ENCODE results near the gene SORCS3.

Gene SORCS3

GRCh38 chr10:105189463-105189800 lies 548.3 kb downstream of the SORCS3 start:
- no peak for DNase-seq

- DNase-seq: no peak
These were observed 551.1 kb downstream of the SORCS3 start for GRCh38 chr10:105192146-105192545.

DNA sequence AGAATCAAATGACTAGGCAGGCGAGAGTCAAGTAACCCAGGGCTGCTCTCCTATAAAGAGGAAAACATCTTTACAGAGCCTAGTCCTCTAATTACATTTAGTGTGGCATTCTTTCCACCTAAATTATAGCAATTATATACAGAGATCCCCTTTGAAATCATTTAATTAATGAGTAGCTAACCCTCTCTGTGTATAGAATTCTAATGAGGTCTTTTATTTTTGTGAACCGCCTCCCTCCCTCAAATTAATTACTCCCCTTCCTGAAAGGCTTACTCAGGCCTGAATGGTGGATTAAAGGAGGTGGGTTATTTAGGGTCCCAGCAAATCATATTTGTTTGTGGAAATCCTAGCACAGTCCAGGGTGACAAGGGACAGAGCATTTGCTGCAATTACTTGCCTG lies 551.8 kb downstream of the SORCS3 start:
- DNase-seq: no peak

DNA sequence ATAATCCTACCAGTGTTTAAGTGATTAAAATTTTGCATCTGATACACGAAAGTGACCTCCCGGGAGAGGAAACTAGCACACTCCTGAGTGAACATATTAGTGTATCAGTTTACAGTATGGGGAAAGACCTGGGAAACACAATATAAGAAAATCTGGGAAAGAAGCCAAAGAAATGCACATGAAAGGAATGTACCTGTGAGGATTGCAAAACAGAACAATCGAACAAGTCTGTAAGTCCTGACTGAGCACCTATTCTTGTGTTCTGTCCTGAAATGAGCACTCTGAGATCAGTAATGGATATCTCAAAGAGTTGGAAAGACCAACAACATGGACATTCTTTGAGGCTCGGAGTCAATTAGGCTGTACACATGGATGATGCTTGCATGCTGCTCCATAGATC lies 554.7 kb downstream of the SORCS3 start:
- no peak for DNase-seq

DNA sequence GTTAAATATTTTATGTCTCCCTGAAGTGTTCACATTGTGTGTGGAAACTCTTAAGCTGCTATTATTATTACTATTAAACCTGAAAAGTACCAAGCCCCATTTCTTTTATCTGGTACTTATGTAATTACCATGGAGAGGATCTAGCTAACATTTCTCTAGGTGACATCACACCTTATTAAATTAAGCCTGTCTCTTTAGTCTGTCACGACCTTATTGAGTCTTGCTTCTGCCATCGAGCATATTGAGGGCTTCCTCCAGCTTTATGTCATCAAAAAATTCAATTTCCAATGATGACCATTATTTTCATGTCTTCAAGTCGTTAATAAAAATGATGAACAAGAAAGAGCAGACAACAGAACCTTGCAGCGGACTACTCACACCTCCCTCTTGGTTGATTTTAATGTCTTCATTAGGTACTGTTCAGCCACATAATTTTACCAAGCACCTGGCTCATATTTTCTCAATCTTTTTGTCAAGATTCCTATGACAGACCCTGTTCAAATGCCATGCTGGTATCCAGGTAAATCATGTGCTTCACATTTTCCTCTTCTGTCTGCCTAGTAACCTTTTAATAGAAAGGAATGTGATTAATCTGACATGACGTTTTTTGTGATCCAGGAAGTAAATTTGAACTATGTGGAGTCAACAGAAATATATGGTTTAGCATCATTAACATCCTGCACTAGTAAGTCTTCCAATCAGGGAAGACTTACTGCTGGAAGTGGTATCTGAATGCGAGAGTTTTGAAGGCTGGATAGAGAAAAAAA lies 556.7 kb downstream of the SORCS3 start:
- no peak for DNase-seq

DNA sequence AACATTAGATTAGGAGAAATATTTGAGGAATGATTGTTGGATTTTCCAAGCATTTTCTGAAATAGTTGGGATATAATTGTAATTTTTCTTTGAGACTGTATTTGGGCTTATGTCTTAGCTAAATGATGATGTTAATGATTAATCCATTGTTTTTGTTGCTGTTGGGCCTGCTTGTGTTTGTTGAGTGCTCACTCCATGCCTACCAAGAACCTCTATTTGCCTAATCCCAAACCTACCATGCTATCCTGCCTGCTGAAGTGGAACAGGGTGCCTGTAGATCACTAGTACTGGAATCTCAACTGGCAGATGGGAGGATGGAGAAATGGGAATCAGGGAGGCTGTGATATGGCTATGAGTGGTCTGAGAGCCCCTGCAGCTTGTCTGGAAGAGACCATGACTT lies 565.5 kb downstream of the SORCS3 start:
- no peak for DNase-seq

DNA sequence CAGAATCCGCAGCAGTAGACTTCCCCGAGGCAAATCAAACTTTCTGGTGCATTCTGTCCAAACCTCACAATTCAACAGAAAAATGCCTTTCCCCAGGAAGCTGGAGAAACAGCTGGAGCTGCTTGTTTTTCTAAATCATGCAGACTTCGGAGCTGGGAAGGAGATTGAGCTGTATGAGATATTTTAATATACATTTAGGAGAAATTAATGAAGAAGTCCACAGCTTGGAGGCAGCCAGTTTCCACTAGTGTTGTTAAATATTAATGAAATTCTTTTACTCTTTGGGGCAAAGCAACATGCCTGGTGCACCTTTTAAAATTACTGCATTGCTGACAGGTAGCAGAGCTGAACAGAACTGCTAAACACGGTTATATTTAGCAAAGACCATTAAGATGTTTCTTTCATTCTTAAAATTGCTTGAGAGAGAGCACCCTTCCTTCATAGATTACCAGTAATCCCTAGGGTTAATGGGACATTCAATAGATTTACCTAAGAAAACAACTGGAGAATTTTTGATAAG lies 566.4 kb downstream of the SORCS3 start:
- no peak for DNase-seq

DNA sequence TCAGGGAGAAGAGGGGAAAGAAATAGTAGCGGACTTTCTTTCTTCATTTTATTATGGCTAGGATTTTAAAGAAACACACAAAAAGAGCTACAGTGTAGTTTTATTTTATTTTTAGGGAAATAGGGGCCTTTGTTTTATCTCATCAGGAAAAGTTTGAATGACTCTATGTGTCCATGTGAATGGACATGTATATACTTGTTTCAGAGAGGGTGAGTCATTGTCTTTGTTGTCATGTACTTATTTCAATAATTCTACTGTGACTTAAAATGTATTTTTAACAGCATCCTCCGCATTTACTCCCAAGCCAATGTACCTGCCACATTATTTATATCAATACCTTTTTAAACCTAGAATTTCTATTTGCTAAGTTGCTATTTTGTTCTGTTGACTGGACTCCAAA lies 569.5 kb downstream of the SORCS3 start:
- no peak for DNase-seq

GRCh38 chr10:105237685-105238084 lies 596.6 kb downstream of the SORCS3 start:
- DNase-seq: no peak

GRCh38 chr10:105239311-105240219 lies 598.5 kb downstream of the SORCS3 start:
- DNase-seq: no peak

- DNase-seq: no peak
These were observed 600.2 kb downstream of the SORCS3 start for GRCh38 chr10:105241254-105241653.

DNA sequence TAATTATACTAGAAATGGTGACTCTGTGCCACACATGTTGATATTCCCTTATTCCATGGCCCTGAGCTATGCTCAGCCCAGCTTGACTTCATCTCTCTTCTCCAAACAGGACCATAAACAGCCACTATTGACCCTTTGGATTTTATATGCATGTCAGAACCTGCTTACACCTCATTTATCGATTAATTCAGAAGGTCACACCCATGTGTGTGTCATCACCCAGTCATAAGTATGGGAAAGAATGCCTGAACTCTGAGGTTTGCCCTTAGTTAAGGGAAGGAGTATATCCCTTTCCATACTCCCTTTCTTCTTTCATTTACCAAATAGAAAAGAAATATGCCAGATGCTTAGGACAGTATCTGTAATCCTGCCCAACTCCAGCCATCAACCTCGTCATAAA lies 602.3 kb downstream of the SORCS3 start:
- no peak for DNase-seq

GRCh38 chr10:105243825-105244224 lies 602.7 kb downstream of the SORCS3 start:
- DNase-seq: no peak

DNA sequence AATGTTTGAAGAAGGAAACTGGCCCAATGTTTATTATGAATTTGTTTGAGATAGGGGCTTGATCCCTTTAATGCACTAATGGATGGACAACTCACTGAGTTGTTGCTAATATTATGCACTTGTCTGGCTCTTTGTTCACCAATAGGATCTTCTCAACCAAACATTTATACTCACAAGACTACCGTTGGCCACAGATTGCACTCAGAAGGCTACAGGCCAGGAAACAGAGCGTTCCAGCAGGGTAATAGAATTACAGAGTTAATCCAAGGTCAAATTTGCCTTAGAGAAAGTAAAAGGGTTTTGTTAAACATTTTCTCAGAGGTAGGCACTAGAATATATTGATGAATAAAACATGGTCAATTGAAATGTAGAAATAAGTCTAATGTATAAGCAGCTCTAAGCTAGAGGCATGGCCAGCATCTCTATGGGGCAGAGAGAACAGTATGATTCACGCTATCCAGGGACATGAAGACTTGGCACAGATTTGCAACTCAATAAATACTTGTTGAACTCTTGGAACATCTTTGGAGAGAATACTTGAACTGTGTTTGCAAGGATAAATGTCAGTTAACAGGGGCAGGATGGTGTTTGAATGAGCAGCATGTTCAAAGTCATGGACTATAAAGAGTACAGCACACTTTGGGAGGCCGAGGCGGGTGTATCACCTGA lies 606.9 kb downstream of the SORCS3 start:
- DNase-seq: no peak

- DNase-seq: no peak
These were observed 611.8 kb downstream of the SORCS3 start for GRCh38 chr10:105252911-105253310.

- DNase-seq: no peak
These were observed 612.6 kb downstream of the SORCS3 start for GRCh38 chr10:105253515-105254212.

DNA sequence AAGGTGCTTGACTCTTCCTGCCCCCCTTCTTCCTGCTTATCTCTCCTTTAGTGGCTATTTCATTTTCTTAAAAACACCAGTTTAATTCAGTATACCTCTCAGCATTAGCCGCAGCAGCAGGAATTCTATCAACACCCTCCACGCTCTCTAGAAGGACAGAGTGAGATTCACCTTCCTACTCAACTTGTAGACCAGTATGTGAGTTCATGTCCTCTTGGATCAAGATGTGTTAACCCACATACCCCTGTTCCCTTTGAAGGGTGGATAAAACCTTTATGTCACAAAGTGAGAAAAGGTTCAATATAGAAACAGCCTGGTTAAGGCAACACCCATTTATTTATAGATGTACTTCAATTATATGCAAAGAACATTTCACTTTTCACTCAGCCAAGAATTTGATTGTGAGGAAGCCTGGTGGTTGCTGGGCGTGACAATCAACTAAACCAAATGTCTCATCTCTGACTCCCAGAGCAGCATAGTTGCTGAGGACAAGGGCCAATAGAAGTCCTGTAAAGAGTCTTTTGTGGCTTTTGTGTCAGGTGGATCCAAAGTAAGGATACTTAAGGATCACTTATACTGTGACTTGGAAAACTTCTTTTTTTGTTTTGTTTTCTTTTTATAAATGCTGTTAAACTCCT lies 617.1 kb downstream of the SORCS3 start:
- no peak for DNase-seq

DNA sequence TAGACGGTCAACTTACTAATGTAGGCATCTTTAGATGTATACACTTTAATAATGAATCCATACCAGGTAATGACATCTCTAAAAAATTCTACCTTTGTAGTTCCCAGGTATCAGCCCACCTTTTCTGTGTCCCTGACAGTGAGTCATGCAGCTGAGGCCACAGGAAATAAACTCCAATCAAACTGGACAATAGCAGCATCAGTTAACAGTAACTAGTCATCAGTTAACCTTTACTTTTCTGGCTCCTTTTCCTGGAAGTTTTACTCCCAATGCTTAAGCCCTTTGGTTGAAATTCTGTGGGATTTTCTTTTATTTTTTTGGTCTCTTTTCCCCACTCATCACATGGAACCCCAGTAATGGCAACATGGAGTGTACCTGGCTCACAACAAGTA lies 617.6 kb downstream of the SORCS3 start:
- no peak for DNase-seq

DNA sequence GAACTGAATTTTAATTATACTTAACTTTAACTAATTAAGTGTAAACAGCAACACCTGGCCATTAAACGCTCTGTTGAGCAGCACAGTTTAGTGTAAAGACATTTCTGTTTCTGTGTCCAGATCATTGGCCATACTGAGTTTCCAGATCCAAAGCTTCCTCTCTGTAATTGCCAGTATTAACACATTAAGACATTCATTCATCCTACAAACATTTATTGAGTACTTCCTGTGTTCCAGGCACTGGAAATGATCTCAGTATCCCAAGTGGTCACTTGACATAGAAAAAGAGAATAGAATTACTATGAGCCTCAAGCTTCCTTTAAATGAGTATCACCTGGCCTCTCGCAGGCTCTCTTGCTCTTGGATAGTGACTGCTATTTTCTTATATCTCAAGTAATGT lies 618.1 kb downstream of the SORCS3 start:
- no peak for DNase-seq

DNA sequence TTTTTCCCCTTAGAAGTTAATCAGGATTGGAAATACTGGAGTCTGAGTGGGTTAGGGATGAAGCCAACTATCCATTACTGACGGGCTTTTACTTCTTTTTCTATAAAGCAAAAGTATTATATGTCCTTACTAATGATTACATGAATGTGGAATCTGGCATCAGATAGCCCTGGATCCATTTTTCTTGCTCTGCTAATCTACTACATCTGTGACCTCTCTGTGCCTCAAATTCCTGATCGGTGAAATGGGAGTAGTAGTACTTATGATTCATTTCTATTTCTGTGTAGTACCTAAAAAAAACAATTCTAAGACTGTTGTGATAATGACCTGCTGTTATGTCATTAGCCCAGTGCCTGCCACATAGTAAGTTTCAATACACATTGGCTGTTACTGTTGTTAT lies 621.6 kb downstream of the SORCS3 start:
- no peak for DNase-seq

- no peak for DNase-seq
These were observed 626.0 kb downstream of the SORCS3 start for GRCh38 chr10:105266966-105267539.

DNA sequence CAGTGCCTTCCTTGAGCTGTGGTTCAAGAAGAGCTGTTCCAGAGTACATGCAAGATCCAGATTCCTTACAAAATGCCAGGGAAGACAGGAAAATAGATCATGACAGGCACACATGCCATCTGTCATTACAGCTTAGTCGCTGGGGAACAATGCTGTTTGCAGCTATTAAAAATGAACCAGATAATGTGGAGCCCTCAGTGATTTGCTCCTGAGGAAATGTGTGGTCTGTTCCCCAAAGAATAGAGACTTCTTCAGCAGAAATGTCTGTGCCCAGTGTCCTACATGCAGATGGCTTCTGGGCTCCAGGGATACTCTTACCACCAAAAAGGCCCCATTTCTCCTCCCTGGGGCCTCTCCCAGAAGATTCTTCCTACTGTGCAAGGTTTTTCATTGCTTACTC lies 627.9 kb downstream of the SORCS3 start:
- no peak for DNase-seq

Measured in CD4-positive, alpha-beta T cell treated with Interleukin-6 for 4 hours (primary cell).